Hematopoietic multipotent progenitor cell treated with erythropoietin and hydrocortisone succinate and interleukin-3 and kit ligand, for 17 days (in vitro differentiated cells): ENCODE measurements around the gene PPP2R2C.

Source experiments
- DNase-seq: peaks from one replicate; pipeline ENCODE4 v3.0.0-alpha.2; 2015; ENCODE audit warnings: low spot score

The PPP2R2C gene

GRCh38 chr4:6472387-6473263 is at the start of gene PPP2R2C:
PPP2R2C (minus strand) TSS chr4:6472614; CDS start chr4:6472229, 385 bp downstream.
- no peak for DNase-seq

DNA sequence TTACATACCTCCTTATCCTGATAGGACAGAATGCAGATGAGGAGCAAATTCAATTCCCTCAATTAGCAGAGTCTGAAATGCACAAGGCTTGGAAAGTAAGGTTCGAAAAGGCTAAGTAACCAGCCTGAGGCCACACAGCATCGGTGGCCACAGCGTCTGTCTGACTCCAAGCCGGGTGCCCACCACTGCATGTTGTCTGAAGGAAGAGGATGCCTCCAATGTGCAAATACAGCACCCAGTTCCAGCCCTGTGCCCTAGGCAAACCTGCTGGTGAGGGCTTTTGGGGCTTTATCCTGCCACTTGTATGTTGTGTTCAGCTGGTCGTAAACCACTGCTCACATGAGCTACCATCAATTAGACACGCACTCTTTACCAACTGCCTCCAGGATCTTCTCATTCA is 48.6 kb upstream of the PPP2R2C start:
- DNase-seq = no peak

DNA sequence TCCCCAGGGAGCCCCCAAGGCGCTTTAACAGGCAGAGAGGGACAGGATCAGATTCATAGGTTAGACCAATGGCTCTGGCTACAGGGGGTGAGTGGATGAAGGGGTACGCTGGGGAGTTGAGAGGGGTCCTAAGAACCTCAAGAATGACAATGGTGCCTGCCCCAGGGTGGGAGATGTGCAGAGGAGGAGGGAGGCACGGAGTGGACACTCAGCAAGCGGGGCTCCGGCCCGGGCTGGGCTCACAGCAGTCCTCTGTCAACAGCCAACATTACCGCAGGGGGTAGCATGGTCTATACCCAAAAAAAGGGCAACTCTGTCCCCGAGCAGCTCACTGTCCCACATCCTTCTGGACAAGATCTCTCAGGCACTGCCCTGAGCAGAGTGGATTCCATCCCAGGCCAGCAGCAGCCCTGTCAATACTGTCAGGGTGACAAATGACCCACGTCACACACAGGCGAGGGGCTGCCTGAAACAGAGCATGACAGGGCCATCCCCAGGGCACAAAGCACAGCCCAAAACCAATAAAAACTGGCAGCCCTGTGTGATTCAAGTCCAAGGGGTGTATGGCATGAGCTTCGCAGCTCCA is 47.7 kb upstream of the PPP2R2C start:
- DNase-seq = no peak

GRCh38 chr4:6517171-6517570 is 44.8 kb upstream of the PPP2R2C start:
- DNase-seq = no peak

GRCh38 chr4:6516762-6517161 is 44.3 kb upstream of the PPP2R2C start:
- no peak for DNase-seq

DNA sequence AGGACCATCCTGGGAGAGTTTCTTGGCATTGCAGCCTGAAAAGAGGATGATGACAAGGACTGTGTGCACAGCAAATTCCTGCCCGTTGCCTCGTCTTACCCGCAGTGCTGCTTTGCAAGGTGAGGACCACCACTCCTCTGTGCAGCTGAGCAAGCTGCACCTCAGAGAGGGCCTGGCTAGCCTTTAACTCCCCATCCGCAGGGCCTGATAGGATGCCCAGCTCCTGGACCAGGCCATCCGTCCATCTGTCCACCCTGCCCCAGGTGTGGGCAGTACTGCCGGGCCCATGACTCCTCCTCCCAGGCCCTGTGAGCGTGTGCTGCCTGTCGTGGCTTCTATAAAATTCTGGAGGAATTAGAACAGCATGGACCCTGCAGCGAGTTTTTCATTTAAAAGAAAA is 43.9 kb upstream of the PPP2R2C start:
- DNase-seq = no peak

DNA sequence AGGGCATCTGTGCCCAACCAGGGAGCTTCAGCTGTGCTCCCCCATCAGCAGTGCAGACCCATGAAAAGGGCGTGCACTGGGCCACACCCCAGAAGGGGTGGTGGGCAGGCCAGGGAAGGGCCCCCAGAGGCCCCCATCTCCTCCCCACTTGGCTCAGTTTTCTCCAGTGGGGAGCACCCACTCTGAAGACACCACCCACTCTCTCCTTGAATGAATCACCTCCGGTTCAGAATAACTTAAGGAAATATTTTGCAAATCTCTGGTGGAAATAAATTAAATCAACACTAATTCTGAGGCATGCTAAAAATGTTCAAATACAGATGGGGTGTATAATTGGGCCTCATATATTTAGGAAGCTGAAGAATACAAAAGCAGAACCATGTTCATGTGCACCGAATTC is 41.3 kb upstream of the PPP2R2C start:
- no peak for DNase-seq

GRCh38 chr4:6509587-6509986 is 37.2 kb upstream of the PPP2R2C start:
- DNase-seq = no peak

- DNase-seq = no peak
Measured at GRCh38 chr4:6507345-6507744, 34.9 kb upstream of the PPP2R2C start.

- DNase-seq = no peak
Measured at GRCh38 chr4:6506616-6507140, 34.3 kb upstream of the PPP2R2C start.

GRCh38 chr4:6504900-6505496 is 32.6 kb upstream of the PPP2R2C start:
- no peak for DNase-seq

GRCh38 chr4:6502747-6503465 is 30.5 kb upstream of the PPP2R2C start:
- DNase-seq = no peak

GRCh38 chr4:6502147-6502546 is 29.7 kb upstream of the PPP2R2C start:
- DNase-seq = no peak

DNA sequence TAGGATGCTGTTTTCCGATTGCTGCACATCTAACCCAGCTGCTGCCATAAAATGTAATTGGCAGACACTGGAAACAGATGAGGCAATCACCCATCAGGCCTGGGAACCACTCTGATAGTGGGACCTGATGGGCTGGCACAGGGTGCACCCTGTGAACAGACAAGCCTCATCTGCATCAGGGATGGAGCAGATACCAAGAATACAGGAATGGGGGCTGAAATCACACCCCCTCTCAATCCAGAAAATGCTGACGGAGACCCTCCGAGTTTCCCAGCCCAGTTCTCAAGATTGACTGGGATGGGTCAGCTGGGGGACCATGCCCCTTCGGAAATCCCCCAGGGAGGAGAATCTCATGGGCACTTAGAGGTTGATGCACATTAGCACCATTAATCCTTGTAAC is 28.8 kb upstream of the PPP2R2C start:
- no peak for DNase-seq

- no peak for DNase-seq
Measured at GRCh38 chr4:6500481-6501140, 28.2 kb upstream of the PPP2R2C start.

- DNase-seq = no peak
Measured at GRCh38 chr4:6499238-6499600, 26.8 kb upstream of the PPP2R2C start.

DNA sequence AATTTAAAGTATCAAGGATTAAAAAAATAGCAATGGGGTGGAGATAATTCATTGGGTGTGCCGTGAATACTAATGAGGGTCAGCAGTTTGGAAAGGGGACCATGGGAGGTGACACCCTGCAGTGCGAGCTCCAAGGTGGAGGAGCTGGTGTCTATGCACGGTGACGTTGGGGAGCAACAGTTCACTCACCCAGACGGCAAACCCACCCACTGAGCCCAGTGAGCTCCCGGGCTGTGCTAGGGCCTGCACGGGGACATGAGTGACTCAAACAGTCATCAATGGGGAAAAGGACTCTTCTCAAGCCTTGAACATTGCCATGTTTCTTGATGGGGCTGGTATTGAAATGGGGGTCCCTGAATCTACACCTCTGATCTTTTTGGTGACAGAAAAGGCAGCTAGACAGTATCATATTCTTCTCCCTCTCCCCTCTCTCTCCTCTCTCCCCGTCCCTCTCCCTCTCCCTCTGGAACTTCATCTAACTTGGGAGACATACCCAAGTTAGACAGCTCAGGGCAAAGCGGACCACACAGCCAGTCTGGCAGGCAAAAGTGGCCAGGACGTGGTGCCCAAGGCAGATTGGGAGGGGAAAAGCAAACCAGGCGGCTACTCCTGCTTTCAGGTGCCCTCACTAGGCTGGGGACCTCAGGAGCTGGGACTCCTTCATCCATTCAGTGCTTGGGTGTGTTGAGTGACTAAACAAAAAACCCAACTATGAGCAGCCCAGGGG is 26.3 kb upstream of the PPP2R2C start:
- no peak for DNase-seq

DNA sequence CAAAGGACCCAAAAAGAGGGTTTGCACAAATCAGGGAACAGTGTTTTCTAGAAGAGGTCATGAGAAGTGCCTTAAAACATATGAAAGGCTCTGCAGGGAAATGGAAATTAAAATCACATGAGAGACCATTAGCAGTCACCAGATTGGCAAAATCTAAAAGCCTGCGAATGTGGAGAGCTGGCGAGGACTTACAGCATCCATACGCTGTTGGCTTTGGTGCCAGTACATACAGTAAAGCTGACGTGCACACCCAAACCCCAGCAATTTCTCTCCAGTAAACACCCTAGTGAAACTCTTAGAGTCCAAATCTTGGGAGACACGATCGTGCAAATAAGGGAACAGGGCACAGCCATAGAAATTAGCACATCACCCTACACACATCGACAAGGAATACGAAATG is 25.4 kb upstream of the PPP2R2C start:
- no peak for DNase-seq

- no peak for DNase-seq
Measured at GRCh38 chr4:6495736-6496135, 23.3 kb upstream of the PPP2R2C start.

DNA sequence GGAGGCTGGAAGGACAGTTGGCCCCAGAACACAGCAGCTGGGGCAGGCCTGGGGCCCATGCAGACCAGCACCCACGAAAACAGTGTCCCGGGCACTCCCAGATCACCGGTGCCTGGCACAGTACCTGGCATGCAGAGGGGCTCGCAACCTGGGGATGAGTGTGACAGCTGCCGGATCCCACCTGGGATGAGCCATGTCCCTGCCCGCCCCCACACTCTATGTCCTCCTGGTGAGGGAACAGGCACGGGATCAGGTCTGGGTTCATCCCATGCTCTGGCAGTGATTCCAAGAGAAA is 22.8 kb upstream of the PPP2R2C start:
- no peak for DNase-seq
